ENCODE measurements around the gene BLACAT1. TPM values are rescaled to one million over a fixed set of nuclear protein-coding genes. Genes with fewer than 3 reads are reported as not detected.

Gene BLACAT1
- total and polyA plus RNA-seq, 2 of the 4 experiments (the other 2 are of a cell fraction) = under 0.01 to 0.05 TPM

- no TSS peak for BruUV-seq (replicated peaks)
- Histone ChIP-seq H4K5ac (ENCODE audit: low read depth, low read length) (no peak overlapping the region), H3K4me3 (ENCODE audit: insufficient read depth, low read depth, low read length) (no peak overlapping the region), H3K36me3 (ENCODE audit: control insufficient read depth, insufficient read depth, low read length) (no peaks in the 10 kb centered on the region), H3K23ac (ENCODE audit: low read depth, low read length) (no peak overlapping the region), H4K20me1 (ENCODE audit: insufficient read depth, low read length) (no peaks in the 10 kb centered on the region), H3K79me1 (ENCODE audit: low read depth in 1 of 2, low read length in 2 of 2) (no peaks in the 10 kb centered on the region), H2BK15ac (ENCODE audit: low read depth, low read length) (no peak overlapping the region), H2AK5ac (ENCODE audit: low read depth, low read length) (no peak overlapping the region), H3K27me3 (ENCODE audit: control insufficient read depth, insufficient read depth, low read length) (peaks cover 58% of the 10 kb centered on the region), H3K4ac (ENCODE audit: low read depth, low read length) (no peak overlapping the region), H2AFZ (replicated peaks; ENCODE audit: low read length, poor library complexity) (no peak overlapping the region), H2BK5ac (ENCODE audit: low read depth, low read length, poor library complexity, severe bottlenecking) (no peak overlapping the region), H3K9ac (ENCODE audit: low read depth, low read length) (no peak overlapping the region), H3K4me2 (ENCODE audit: low read depth, low read length) (no peak overlapping the region), H2BK120ac (ENCODE audit: low read depth, low read length) (no peak overlapping the region), H3K9me3 (ENCODE audit: control insufficient read depth, insufficient read depth, low read length) (no peaks in the 10 kb centered on the region), H3K4me1 (ENCODE audit: control insufficient read depth, insufficient read depth, low read length) (no peaks in the 10 kb centered on the region), H2AK9ac (replicated peaks; ENCODE audit: low read depth, low read length, poor library complexity) (no peak overlapping the region), H3K56ac (ENCODE audit: extremely low read depth, insufficient read depth, low read length) (no peak overlapping the region), H3K18ac (ENCODE audit: low read depth, low read length) (no peak overlapping the region), H3K9me1 (ENCODE audit: insufficient read depth, low read length) (no peaks in the 10 kb centered on the region; the same call in 1 of the 2 replicates), H4K91ac (ENCODE audit: insufficient read depth, low read depth, low read length) (no peak overlapping the region), H3K14ac (replicated peaks; ENCODE audit: low read depth, low read length) (no peak overlapping the region), H4K8ac (ENCODE audit: low read depth in 2 of 2, low read length in 2 of 2) (no peak overlapping the region), H2BK20ac (ENCODE audit: low read depth, low read length) (no peak overlapping the region), H3K27ac (ENCODE audit: insufficient read depth, low read length) (no peak overlapping the region)
- WGBS, 2 experiments (ENCODE audit: extremely low coverage in 2 of 2, insufficient read length in 1 of 2) = no CpG with 5 or more reads among the region's 7 CpGs
- dilution Hi-C loops (cut with HindIII; ENCODE audit: low sequenced_read_pairs, unreplicated experiment) = no loop called here
- intact Hi-C loops (cut with micrococcal nuclease) = no loop called here
- no peak for ATAC-seq (ENCODE audit: low read depth)
- CTCF ChIA-PET = interaction anchor here (0.6 kb wide), 1 partner anchor 97 kb away, joined by 3 read pairs; no protein-coding TSS in a partner anchor
- POLR2A ChIA-PET (ENCODE audit: unreplicated experiment) = no interaction called here
- in situ Hi-C loops (cut with MboI; ENCODE audit: low sequenced_read_pairs) = no loop called here
- no peak for DNase-seq
- no peak for TF ChIP-seq FOS (IDR thresholded peaks at IDR 0.05; ENCODE audit: low read depth, low read length)
- TF ChIP-seq NFE2L2 (IDR thresholded peaks at IDR 0.05; ENCODE audit: low read depth, low read length) = no peak
- no peak for TF ChIP-seq MAFK (IDR thresholded peaks at IDR 0.05; ENCODE audit: low read depth, low read length)
- no peak for TF ChIP-seq BHLHE40 (IDR thresholded peaks at IDR 0.05; ENCODE audit: low read depth, low read length)
- no peak for TF ChIP-seq RCOR1 (IDR thresholded peaks at IDR 0.05; ENCODE audit: insufficient replicate concordance, low read length)
- TF ChIP-seq POLR2A (IDR thresholded peaks at IDR 0.05; ENCODE audit: low read depth, low read length) = no peak
- TF ChIP-seq RFX5 (IDR thresholded peaks at IDR 0.05; ENCODE audit: low read depth, low read length) = no peak
- TF ChIP-seq CTCF (conservative IDR thresholded peaks at IDR 0.05; ENCODE audit: low read depth, low read length) = no peak
- no peak for TF ChIP-seq RAD21 (IDR thresholded peaks at IDR 0.05; ENCODE audit: low read length)
These were observed 12.1 kb downstream of the BLACAT1 start for GRCh38 chr1:205443585-205444299.

Measured in IMR-90 (cell line).